GM18870 (cell line): ENCODE data around the gene FGF11.
"Not testable (repeated sequence)": the region's sequence is repeated elsewhere in the genome, so short reads cannot be mapped to it uniquely, and the experiment has no call there.

Source experiments
- ATAC-seq: cut with Tn5 transposase; IDR thresholded peaks from one replicate; pipeline ENCODE4 v1.9.1; 2021; ENCODE audit warnings: moderate library complexity; ENCODE audit not compliant: unreplicated experiment

FGF11 gene

DNA sequence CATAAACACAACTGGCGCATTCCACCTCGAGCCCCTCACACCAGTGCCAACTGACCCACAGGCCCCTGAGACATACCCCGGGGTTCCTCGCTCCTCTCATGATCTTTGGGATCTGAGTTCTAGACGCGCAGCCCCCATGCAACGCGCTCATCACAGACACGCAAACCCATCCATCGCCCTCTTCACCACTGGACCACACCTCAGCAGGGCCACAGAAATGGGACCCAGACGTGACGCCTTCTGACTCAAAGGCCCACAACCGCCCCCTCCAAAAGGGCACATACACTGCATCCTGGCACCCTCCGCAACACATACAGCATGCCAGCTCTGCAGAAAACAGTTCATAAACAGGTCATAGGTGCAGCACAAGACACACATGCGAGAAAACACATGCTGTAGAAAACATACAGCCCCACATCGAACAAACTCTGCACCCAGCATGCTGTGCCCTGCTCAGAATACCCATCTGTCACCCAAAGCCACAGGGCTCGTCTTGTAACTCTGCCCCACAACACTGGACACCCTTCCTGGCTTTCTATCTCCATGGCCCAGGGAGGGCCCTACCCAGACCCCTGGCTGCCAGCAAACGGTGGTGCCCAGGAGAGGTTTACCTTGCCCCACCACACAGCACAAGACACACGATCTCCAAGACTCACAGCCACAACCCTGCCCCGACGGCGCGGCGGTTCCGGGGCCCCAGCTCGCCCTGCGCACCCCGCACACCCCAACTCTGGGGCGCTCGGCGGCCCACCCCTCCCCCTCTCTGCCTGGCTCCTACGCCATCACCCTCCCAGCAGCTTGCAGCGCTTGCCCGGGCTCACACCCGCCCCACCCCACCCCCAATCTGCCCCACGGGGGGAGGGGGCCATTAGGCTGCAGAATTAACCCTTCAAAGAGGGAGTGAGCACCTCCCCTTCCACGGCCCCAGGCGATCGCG is 39.2 kb downstream of the FGF11 start:
- ATAC-seq = no peak

DNA sequence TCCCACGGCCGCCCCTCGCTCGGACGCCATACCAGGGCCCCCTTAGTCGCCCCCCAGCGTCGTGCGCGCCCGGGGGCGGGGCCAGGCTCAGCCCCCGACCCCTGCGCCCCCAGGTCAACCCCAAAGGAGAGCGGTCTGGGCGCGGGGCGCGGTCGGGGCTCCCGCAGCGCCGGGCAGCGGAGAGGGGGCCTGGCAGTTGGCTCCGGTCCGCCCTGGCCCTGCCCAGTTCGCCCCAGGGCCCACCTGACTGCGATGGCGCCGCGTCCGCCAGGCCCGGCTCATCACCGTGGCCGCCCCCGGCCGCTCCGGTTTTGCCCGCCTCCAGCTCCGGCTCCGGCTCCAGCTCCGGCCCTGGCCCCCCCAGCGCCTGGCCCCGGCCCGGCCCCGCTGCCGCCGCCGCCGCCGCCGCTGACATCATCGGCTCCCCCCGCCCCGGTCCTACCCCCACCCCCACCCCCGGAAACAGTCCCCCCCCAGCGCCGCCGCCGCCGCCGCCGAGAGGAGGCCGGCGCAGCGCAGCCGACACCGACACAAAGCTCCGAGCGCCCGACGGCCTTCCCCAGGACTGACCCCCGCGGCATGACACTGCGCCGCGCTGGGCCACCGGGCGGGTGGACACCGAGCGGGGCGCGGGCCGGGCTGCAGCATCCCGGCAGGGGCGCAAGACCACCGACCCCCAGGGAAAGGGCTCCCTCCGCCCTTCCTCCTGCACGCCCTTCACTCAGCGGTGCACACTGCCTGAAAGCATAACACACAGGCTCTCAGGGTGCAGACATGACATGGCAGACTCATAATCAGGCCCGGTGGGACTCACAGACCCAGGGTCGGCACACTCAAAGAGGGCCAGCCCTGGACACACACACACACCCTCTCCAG is 40.1 kb downstream of the FGF11 start, which contains the start of gene ZBTB4:
ZBTB4 (minus strand) TSS at position 419 of the 876 bp plus-strand sequence. CDS start 12,830 bp downstream, outside the sequence.
- no peak for ATAC-seq

DNA sequence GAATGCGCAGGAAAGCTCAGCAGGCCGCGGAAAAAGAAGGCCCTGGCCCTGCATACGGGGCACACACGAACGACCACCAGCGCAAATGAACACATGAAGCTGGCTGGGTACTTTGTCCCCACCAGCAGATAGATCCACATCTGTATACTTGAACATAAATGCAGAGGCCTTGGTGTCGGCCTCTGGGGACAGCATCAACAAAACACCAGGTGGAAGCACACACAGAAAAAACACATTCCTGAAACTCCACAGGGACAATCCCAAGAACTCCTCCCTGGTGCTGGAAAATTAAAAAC is 40.7 kb downstream of the FGF11 start:
- no peak for ATAC-seq

DNA sequence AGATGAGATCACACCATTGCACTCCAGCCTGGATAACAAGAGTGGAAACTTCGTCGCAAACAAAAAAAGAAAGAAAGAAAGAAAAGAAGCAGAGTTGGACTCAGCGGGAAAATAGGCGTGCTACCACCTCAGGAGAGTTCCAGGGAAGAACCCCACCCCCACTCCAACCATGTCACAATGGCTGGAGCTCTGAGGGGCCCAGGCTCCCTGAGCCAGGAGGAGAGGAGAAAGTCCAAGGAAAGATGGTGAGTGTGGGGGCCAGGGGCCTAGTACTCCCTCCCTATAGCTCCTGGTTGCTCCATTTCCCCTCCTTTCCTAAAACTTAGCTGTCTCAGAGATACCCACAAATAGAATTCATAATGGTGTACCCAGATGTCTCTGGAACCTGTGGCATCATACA is 42.0 kb downstream of the FGF11 start, which contains the start of gene SLC35G6:
SLC35G6 (plus strand) TSS at position 172 of the 400 bp plus-strand sequence; CDS start at position 243, 71 bp downstream.
- ATAC-seq = not testable (repeated sequence)

DNA sequence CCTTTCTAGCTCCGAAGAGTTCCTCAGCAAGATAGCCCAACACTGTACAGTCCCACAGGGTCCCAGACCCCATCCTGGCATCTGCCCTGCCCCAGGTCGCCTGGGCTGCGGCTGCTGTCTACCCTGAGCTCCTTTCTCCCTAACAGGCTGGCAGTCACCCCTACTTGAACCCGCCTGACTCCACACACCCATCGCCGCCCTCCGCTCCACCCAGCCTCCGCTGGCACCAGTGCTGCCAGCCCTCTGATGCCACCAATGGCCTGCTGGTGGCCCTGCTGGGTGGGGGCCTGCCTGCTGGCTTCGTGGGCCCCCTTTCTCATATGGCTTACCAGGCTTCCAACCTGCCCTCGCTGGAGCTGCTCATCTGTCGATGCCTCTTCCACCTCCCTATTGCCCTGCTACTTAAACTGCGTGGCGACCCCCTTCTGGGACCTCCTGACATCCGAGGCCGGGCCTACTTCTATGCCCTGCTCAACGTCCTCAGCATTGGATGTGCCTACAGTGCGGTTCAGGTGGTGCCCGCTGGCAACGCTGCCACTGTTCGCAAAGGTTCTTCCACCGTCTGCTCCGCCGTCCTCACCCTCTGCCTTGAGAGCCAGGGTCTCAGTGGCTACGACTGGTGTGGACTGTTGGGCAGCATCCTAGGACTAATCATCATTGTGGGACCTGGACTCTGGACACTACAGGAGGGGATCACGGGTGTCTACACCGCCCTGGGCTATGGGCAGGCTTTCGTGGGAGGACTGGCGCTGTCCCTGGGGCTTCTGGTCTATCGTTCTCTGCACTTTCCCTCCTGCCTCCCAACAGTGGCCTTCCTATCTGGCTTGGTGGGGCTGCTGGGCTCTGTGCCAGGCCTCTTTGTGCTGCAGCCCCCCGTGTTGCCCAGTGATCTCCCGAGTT is 42.8 kb downstream of the FGF11 start:
- not testable (repeated sequence) for ATAC-seq

DNA sequence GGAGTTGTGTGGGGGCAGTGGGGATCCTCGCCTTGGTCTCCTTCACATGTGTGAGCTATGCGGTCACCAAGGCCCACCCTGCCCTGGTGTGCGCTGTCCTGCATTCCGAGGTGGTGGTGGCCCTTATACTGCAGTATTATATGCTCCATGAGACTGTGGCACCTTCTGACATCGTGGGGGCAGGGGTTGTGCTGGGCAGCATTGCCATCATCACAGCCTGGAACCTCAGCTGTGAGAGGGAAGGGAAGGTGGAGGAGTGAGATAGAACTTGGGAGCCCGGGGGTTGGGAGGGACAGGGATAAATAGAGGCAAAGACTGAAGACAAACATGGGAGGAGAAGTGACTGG is 43.4 kb downstream of the FGF11 start:
- ATAC-seq = not testable (repeated sequence)

DNA sequence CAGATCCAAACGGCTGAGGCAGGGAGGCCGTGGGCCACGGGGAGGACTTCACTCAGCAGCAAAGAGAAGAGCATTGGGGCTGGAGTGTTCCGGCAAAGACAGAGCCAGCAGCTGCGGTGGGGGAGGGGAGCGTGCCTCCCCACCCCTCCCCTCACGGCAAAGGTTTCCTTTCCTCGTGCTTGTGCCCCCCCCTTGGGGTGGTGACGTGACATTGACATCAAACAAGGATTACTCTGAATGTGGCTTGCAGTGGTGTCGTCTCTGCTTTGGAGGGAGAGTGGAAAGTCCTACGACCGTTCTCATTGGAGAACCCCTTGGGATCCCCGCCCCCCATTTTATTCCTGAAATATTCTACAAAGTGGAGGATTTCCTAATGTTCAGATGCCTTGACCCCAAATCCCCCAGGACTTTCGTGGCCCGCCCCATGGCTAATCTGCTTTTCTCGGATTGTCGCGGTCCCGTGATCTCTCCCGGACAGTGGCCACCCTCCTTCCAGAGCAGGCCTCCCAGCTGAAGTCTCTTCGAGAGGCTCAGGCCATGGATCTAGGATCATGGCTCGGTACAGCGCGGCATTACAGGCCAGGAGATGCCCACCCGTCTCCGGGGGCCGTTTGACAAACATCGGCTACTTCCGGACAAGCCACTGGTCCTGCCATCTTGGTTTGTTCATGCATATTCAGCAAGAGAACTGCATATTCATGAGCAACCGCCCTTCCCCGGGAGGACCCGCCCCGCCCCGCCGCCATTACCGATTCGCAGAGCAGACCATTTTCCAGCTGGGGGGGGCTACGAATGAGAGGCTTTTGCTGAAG is 44.1 kb downstream of the FGF11 start:
- peak; percentile 26 for ATAC-seq

DNA sequence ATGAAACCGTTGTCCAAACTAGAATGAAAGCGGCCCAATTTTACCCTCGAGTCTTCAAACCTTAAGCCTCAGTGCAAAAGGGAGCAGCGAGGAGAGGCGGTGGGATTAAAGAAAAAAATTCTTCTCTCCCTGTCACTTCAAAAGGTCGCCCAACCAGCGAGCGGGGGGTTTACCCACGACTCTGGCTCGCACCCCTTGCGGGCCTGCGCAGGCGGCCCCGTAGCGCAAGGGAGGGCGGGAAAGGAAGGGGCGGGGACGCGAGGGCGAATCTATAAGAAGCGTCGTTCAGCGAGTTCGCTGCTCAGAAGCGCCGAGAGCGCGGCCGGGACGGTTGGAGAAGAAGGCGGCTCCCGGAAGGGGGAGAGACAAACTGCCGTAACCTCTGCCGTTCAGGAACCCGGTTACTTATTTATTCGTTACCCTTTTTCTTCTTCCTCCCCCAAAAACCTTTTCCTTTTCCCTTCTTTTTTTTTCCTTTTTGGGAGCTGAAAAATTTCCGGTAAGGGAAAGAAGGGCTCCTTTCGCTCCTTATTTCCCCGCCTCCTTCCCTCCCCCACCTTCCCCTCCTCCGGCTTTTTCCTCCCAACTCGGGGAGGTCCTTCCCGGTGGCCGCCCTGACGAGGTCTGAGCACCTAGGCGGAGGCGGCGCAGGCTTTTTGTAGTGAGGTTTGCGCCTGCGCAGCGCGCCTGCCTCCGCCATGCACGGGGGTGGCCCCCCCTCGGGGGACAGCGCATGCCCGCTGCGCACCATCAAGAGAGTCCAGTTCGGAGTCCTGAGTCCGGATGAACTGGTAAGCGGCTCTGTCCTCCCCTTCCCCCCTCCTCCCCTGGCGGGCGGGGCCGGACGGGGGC is 45.0 kb downstream of the FGF11 start, which contains the start of gene POLR2A:
POLR2A (plus strand) TSS at position 300 of the 852 bp plus-strand sequence.
- ATAC-seq = peak; percentile 71

DNA sequence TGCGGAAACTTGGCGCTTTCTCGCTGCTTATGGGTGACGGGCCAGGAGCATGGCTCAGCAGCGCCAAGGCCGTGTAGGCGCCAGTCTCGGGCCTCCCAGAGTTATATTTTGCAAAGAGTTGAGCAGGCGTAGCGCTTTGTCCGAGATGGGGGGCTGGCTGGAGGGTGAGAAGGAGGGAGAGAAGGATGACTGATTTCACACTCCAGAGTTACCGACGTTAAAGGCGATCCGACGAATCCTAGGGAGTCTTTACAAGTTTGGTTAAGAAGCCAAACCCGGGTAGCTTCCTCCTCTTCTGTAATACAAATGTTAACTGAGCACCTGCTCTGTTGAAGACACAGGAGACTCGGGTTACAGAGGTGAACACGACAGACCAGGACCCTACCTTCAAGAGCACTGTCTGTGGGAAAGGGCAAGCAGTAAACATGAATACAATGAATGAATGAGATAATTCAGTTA is 45.6 kb downstream of the FGF11 start:
- ATAC-seq = peak; percentile 0

DNA sequence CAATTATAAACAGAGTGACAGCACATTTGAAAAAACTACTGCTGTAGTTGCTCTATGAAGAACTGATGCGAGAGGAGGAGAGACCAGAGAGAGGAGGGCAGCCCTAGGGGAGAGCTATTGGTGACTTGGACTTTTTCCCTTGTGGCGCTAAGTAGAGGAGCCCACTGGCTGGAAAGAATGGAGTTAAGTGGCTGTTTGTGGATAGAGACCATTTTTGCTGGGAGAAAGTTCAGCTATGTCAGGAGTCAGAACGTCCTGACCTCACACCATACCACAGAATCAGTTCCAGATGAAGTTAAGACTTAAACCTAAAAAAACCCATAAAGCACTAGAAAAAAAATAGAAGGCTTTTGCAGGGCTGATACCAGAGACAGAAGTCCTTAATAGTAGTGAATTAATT is 46.9 kb downstream of the FGF11 start:
- no peak for ATAC-seq

DNA sequence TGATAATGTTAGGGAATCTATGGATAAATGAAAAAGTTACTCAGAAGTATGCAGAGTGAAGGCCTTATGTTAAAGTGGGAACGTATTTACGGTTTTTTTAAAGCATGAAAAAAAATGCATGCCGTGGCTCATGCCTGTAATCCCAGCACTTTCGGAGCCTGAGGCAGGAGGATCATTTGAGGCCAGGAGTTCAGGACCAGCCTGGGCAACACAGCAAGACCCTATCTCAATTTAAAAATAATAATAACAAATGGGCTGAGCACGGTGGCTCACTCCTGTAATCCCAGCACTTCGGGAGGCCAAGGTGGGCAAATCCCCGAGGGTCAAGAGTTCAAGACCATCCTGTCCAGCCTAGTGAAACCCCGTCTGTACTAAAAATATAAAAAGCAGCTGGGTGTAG is 50.8 kb downstream of the FGF11 start:
- no peak for ATAC-seq

DNA sequence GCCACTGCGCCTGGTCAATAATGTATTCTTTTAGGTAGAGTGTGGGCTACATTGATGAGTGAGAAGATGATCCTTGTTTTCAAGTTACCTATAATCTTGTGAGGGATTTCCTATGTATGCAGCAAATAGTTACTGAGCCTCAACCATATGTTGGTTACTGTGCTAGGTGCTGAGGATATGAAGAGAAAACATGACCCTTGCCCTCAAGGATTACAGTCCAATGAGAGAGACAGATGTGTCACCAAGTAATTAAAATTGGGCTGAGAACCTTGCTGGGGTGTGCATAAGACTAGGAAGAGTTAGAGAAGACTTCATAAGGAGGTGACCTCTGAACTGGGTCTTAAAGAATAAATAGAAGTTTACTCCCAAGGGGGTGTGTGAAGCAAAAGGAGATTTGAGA is 52.3 kb downstream of the FGF11 start:
- no peak for ATAC-seq

DNA sequence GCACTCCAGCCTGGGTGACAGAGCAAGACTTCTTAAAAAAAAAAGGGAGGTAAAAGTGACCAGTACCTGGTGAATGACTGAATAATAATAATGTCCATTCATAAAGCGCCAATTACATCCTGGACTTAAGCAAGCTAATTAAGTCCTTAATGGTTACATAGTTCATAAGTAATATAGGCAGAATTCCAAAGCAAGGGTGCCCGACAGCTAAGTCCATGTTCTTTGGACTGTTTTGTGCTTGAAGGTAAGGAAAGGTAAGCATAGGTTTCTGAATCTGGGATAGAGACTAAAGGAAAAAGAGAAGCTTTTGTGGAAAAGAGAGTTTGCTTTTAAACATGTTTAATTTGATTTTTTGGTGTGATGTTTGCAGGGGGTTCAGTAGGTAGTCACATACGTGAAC is 54.6 kb downstream of the FGF11 start:
- no peak for ATAC-seq
